GM19328 (cell line): ENCODE data around the gene TTLL7.

Experiments
- ATAC-seq: cut with Tn5 transposase; IDR thresholded peaks from one replicate; pipeline ENCODE4 v1.9.1; 2021; ENCODE audit warnings: mild to moderate bottlenecking, moderate library complexity; ENCODE audit not compliant: unreplicated experiment

TTLL7 gene

GRCh38 chr1:83889707-83890106 is 109.2 kb downstream of the TTLL7 start:
- no peak for ATAC-seq

GRCh38 chr1:83887483-83887882 is 111.4 kb downstream of the TTLL7 start:
- ATAC-seq, result no peak

- no peak for ATAC-seq
These were observed 115.0 kb downstream of the TTLL7 start for GRCh38 chr1:83883979-83884378.

- ATAC-seq, result no peak
These were observed 116.0 kb downstream of the TTLL7 start for GRCh38 chr1:83882906-83883305.

GRCh38 chr1:83872515-83872914 is 126.4 kb downstream of the TTLL7 start:
- no peak for ATAC-seq

GRCh38 chr1:83864991-83865390 is 133.9 kb downstream of the TTLL7 start:
- no peak for ATAC-seq

- peak; percentile 96 for ATAC-seq
These were observed 138.3 kb downstream of the TTLL7 start for GRCh38 chr1:83860490-83861221.

GRCh38 chr1:83857716-83858115 is 141.2 kb downstream of the TTLL7 start:
- ATAC-seq, result no peak

GRCh38 chr1:83857103-83857502 is 141.8 kb downstream of the TTLL7 start:
- no peak for ATAC-seq

GRCh38 chr1:83856381-83856780 is 142.6 kb downstream of the TTLL7 start:
- no peak for ATAC-seq

GRCh38 chr1:83854456-83854855 is 144.5 kb downstream of the TTLL7 start:
- no peak for ATAC-seq

GRCh38 chr1:83850834-83851233 is 148.1 kb downstream of the TTLL7 start:
- ATAC-seq, result no peak

GRCh38 chr1:83849191-83850061 is 149.5 kb downstream of the TTLL7 start:
- ATAC-seq, result no peak

GRCh38 chr1:83846138-83846537 is 152.8 kb downstream of the TTLL7 start:
- no peak for ATAC-seq

GRCh38 chr1:83845437-83846071 is 153.4 kb downstream of the TTLL7 start:
- ATAC-seq, result no peak

- ATAC-seq, result no peak
These were observed 154.4 kb downstream of the TTLL7 start for GRCh38 chr1:83844546-83844945.

GRCh38 chr1:83839566-83840173 is 159.3 kb downstream of the TTLL7 start:
- no peak for ATAC-seq

- no peak for ATAC-seq
These were observed 160.4 kb downstream of the TTLL7 start for GRCh38 chr1:83838573-83838972.

- ATAC-seq, result no peak
These were observed 162.4 kb downstream of the TTLL7 start for GRCh38 chr1:83836543-83836942.

- ATAC-seq, result no peak
These were observed 164.2 kb downstream of the TTLL7 start for GRCh38 chr1:83834621-83835264.

GRCh38 chr1:83832194-83832593 is 166.7 kb downstream of the TTLL7 start:
- ATAC-seq, result no peak
